Brain microvascular endothelial cell (primary cell): ENCODE data around the gene TMX1.

ENCODE experiments used
- DNase-seq: peaks from one replicate; pipeline ENCODE4 v3.0.0-alpha.2; 2020
- H3K27ac ChIP-seq: fragments of 250-450 bp; sonication (Bioruptor Pico); 2 replicates; pipeline ENCODE4 v1.5.1; 2020; ENCODE audit warnings: mild to moderate bottlenecking, moderate library complexity
- H3K27me3 ChIP-seq: fragments of 250-450 bp; sonication (Bioruptor Pico); replicated peaks from 2 replicates; pipeline ENCODE4 v1.5.1; 2020; ENCODE audit warnings: mild to moderate bottlenecking
- H3K36me3 ChIP-seq: fragments of 250-450 bp; sonication (Bioruptor Pico); replicated peaks from 2 replicates; pipeline ENCODE4 v1.5.1; 2020; ENCODE audit warnings: mild to moderate bottlenecking
- H3K4me3 ChIP-seq: 2 replicates; pipeline ENCODE4 v1.5.1; 2011; ENCODE audit warnings: low read depth, mild to moderate bottlenecking, control low read depth, low read length, moderate library complexity
- in situ Hi-C: cut with HindIII; loops from 2 replicates; pipeline ENCODE4 v1.10.0; 2017; ENCODE audit warnings: low sequenced_read_pairs, low pct_ligation_motif_present
- TF ChIP-seq, protein P1 (sequence below): IDR thresholded peaks from 2 replicates; pipeline ENCODE4 v1.5.1; 2011; ENCODE audit warnings: low read depth, mild to moderate bottlenecking, moderate library complexity, low read length, control low read depth, inconsistent platforms; ENCODE audit errors: missing control alignments

The TMX1 gene

DNA sequence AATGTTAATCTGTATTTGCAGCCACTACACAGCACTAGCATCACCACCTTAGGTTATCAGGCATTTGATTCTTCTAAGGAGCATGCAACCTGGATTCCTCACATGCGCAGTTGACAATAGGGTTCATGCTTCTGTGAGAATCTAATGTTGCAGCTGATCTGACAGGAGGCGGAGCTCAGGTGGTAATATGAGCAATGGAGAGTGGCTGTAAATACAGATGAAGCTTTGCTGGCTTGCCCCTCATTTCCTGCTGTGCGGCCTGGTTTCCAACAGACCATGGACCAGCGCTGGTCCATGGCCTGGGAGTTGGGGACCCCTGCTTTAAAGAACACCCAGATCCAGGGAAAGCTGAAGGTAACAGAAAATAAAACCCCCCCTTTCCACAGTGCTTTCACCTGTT is 51.0 kb downstream of the TMX1 start:
- no peak for DNase-seq
- TF ChIP-seq, protein P1, sequence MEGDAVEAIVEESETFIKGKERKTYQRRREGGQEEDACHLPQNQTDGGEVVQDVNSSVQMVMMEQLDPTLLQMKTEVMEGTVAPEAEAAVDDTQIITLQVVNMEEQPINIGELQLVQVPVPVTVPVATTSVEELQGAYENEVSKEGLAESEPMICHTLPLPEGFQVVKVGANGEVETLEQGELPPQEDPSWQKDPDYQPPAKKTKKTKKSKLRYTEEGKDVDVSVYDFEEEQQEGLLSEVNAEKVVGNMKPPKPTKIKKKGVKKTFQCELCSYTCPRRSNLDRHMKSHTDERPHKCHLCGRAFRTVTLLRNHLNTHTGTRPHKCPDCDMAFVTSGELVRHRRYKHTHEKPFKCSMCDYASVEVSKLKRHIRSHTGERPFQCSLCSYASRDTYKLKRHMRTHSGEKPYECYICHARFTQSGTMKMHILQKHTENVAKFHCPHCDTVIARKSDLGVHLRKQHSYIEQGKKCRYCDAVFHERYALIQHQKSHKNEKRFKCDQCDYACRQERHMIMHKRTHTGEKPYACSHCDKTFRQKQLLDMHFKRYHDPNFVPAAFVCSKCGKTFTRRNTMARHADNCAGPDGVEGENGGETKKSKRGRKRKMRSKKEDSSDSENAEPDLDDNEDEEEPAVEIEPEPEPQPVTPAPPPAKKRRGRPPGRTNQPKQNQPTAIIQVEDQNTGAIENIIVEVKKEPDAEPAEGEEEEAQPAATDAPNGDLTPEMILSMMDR, result no peak
- no peaks in the 10 kb centered on the region for H3K36me3 ChIP-seq
- H3K27me3 ChIP-seq, result no peaks in the 10 kb centered on the region
- H3K27ac ChIP-seq, result no peak overlapping the region
- H3K4me3 ChIP-seq, result no peak overlapping the region
- in situ Hi-C loops, result no loop called here

DNA sequence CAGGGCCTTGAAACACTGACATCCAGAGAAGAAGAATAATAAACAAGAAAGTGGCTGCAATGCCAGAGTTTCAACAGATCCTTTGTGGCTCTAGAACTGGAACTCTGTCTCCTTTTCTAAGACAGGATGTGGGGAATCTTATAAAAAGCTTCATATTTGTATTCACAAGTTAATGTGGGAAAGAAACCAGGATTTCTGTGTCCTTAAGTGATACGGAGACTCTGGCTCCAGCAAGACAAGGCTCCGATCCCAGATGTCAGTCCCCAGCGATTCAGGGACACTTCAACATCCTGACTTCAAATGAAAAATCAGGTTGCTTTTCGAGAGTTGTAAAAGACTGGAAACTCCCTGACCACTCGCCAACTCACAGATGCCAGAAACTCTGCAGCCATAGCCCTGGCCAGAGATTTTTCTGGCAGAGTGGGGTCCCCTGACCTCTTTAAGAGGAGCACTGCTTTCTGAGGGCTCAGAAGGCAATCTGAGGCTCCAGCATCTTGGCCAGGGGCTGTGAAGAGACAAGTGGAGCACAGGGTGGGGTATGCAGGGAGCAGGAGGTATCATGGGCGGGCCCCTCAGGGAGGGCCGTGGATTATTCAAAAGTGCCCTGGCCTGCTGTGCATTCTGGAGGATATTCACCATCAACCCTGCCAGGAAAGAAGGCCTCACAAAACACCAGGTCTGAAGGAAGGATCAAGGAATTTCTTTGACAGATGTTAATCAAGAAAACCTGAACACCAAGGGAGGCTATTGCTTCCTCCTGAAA is 53.3 kb downstream of the TMX1 start:
- no peak overlapping the region for H3K27ac ChIP-seq
- peak; percentile 33 for DNase-seq
- no peaks in the 10 kb centered on the region for H3K36me3 ChIP-seq
- H3K4me3 ChIP-seq, result no peak overlapping the region
- TF ChIP-seq, protein P1, result no peak
- in situ Hi-C loops, result no loop called here
- no peaks in the 10 kb centered on the region for H3K27me3 ChIP-seq

DNA sequence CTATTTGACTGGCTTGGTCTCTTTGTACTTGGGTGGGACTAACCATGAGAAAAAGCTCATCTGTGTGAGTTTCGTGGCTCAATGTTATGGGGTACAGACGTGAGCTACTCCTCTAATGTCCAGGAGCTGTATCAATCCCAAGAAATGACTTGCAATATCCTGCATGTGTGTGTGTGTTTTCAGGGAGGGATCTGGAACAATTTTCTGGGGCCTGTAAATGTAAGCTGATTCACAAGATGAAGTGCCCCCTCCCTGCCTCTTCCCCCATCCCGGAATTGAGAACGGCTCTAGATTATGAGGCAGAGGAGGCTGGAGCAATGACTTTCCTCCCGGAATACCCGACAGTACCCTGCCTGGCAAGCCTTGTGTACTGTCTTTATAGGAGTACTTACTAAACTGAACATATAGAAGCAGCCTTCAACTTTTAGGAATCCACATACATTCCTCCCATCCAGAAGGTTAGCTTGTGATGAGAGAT is 53.9 kb downstream of the TMX1 start:
- DNase-seq, result no peak
- TF ChIP-seq, protein P1, result no peak
- Histone ChIP-seq H3K36me3 (no peaks in the 10 kb centered on the region), H3K27ac (no peak overlapping the region), H3K4me3 (no peak overlapping the region), H3K27me3 (no peaks in the 10 kb centered on the region)
- in situ Hi-C loops, result no loop called here

DNA sequence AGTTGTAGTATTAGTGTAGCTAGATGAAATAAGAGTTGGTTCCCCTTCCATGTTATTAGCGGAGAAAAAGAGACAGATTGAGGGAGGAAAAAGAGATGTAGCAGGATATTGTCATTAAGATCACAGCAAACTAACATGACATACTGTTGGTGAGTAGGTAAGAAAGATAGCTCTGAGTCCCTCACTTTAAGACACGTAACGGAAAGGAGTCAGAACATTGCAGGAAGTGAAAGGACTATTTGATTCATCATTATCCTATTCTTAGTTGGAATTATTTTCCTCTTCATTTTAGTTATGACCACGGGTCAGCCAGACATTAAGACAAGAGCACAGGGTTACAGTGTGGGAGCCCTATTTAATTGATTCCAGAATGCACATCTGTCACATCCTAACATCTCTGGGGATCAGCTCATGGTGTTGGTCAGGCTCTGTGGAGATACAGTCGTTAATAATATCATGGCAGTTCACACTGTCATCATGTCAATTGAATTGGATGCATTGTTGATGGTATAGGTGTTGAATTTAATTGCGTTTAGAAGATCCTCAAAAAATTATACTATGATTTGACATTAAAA is 55.0 kb downstream of the TMX1 start:
- TF ChIP-seq, protein P1, result no peak
- H3K27ac ChIP-seq, result no peak overlapping the region

DNA sequence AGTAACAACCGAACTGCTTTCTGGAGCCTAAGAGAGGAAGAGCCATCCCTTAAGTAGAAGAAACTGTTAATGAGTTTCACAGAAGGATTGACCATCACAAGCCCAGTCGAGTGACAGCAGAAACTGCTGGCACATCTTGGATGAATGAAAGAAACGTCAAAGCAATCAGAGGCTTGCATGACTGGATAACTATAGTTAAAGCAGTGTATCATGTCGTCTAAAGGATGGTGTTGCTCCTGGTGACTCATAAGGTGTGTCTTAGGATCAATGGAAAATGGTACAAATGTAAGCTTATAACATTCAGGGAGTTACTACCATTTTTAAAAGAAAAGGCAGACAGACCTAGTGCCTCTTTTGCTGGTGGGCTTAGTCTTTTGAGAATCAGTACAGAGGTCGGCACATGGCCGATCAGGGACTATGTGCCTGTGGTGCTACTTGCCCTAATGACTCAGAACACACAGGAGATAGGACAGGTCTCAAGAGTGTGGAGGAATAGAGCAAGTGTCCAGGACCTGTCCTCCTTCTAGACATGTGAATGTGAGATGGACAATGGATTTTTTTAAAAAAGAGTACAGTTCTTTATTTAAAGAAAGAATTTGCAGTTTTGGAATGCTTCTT is 55.7 kb downstream of the TMX1 start:
- no peaks in the 10 kb centered on the region for H3K27me3 ChIP-seq
- H3K27ac ChIP-seq, result no peak overlapping the region
- TF ChIP-seq, protein P1, result no peak
- no peaks in the 10 kb centered on the region for H3K36me3 ChIP-seq
- in situ Hi-C loops, result no loop called here
- H3K4me3 ChIP-seq, result no peak overlapping the region
- DNase-seq, result no peak

More for the DNA sequence above, 55.0 kb downstream of the TMX1 start:
- Histone ChIP-seq H3K36me3 (no peaks in the 10 kb centered on the region), H3K27me3 (no peaks in the 10 kb centered on the region), H3K4me3 (no peak overlapping the region)
- DNase-seq, result no peak
- in situ Hi-C loops, result no loop called here
